Smooth muscle cell (in vitro differentiated cells): ENCODE data around the gene CDH12. TPM values are rescaled to one million over a fixed set of nuclear protein-coding genes. Genes with fewer than 3 reads are reported as not detected.

Experiments used
- DNase-seq: peaks from one replicate; lab custom pipeline; 2025; ENCODE audit not compliant: unreplicated experiment; lab: John Stamatoyannopoulos, UW
- H2AFZ ChIP-seq: fragments of 200-600 bp; sonication (generic); 2 replicates; pipeline ENCODE4 v1.6.0; 2016; ENCODE audit warnings: antibody characterized with exemption, low read depth, mild to moderate bottlenecking
- H3F3A ChIP-seq: fragments of 200-600 bp; sonication (generic); 2 replicates; pipeline ENCODE4 v1.6.0; 2017; ENCODE audit warnings: antibody characterized with exemption, low read depth
- H3K27ac ChIP-seq: fragments of 200-600 bp; sonication (generic); 2 replicates; pipeline ENCODE4 v1.5.1; 2016; ENCODE audit warnings: low read depth, mild to moderate bottlenecking
- H3K27me3 ChIP-seq: fragments of 200-600 bp; sonication (generic); 2 replicates; pipeline ENCODE4 v1.6.1; 2016; ENCODE audit warnings: low read depth, mild to moderate bottlenecking
- H3K36me3 ChIP-seq: fragments of 200-600 bp; sonication (generic); 2 replicates; pipeline ENCODE4 v1.5.1; 2016; ENCODE audit warnings: low read depth
- H3K4me1 ChIP-seq: fragments of 200-600 bp; sonication (generic); 2 replicates; pipeline ENCODE4 v1.5.1; 2016; ENCODE audit warnings: low read depth
- H3K4me2 ChIP-seq: fragments of 200-600 bp; sonication (generic); 2 replicates; pipeline ENCODE4 v1.6.0; 2016; ENCODE audit warnings: mild to moderate bottlenecking
- H3K4me3 ChIP-seq: fragments of 200-600 bp; sonication (generic); 2 replicates; pipeline ENCODE4 v1.5.1; 2016; ENCODE audit warnings: mild to moderate bottlenecking
- H3K79me2 ChIP-seq: fragments of 200-600 bp; sonication (generic); 2 replicates; pipeline ENCODE4 v1.6.0; 2016; ENCODE audit warnings: low read depth, mild to moderate bottlenecking
- H3K9ac ChIP-seq: fragments of 200-600 bp; sonication (generic); 2 replicates; pipeline ENCODE4 v1.6.0; 2016; ENCODE audit warnings: low read depth
- H3K9me3 ChIP-seq: fragments of 200-600 bp; sonication (generic); replicated peaks from 2 replicates; pipeline ENCODE4 v1.5.1; 2016; ENCODE audit warnings: low read depth
- H4K20me1 ChIP-seq: fragments of 200-600 bp; sonication (generic); 2 replicates; pipeline ENCODE4 v1.6.0; 2016; ENCODE audit warnings: low read depth
- WGBS: methylation state at CpG from one replicate; pipeline ENCODE4 v1.1.7; 2016; ENCODE audit warnings: low lambda C conversion rate; 5-methylcytosine and 5-hydroxymethylcytosine counted together
- polyA plus RNA-seq: library from polyadenylated mRNA; unstranded; fragments of >200 nt; fragmentation: Nextera tagmentation; extraction: Ambion mirVana; gene quantifications from 2 replicates; pipeline ENCODE4 v1.2.1, GENCODE V29; 2016
- total RNA-seq: library from RNA; depleted of rRNA; stranded (reverse); fragments of >200 nt; gene quantifications from 2 replicates; pipeline ENCODE4 v1.2.3, GENCODE V29; 2014
- TF ChIP-seq, protein P1 (sequence below): fragments of 200-600 bp; sonication (generic); IDR thresholded peaks from 2 replicates; pipeline ENCODE4 v1.5.1; 2017; ENCODE audit warnings: borderline replicate concordance, mild to moderate bottlenecking, antibody characterized with exemption; ENCODE audit not compliant: insufficient read depth, poor library complexity, severe bottlenecking

CDH12 gene
- total and polyA plus RNA-seq, 2 experiments from 2014 or later: not detected

DNA sequence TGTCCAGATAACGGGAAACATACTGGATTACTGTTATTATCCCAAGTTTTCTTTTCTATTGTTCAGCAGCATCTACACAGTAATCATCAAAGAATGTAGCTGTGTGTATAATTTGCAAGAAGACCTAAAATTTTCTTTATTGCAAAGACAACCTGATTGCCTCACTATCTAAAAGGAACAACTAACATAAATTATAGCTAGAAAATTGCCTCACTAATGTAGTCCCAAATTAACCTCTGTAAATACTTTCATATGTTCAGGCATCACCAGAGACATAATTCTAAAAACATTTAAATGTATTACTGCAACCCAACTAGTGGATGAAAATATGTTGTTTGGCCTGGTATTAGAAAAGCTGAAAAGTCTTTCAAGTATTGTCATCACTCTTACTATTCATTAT lies 275.4 kb downstream of the CDH12 start:
- Histone ChIP-seq H3F3A (no peaks in the 10 kb centered on the region), H3K9ac (no peak overlapping the region), H3K9me3 (no peaks in the 10 kb centered on the region), H3K36me3 (no peaks in the 10 kb centered on the region), H3K27me3 (no peaks in the 10 kb centered on the region), H3K4me3 (no peak overlapping the region), H2AFZ (no peak overlapping the region), H3K79me2 (no peaks in the 10 kb centered on the region), H3K4me1 (no peaks in the 10 kb centered on the region), H4K20me1 (no peaks in the 10 kb centered on the region), H3K27ac (no peak overlapping the region), H3K4me2 (no peak overlapping the region)
- no peak for DNase-seq
- TF ChIP-seq, protein P1, sequence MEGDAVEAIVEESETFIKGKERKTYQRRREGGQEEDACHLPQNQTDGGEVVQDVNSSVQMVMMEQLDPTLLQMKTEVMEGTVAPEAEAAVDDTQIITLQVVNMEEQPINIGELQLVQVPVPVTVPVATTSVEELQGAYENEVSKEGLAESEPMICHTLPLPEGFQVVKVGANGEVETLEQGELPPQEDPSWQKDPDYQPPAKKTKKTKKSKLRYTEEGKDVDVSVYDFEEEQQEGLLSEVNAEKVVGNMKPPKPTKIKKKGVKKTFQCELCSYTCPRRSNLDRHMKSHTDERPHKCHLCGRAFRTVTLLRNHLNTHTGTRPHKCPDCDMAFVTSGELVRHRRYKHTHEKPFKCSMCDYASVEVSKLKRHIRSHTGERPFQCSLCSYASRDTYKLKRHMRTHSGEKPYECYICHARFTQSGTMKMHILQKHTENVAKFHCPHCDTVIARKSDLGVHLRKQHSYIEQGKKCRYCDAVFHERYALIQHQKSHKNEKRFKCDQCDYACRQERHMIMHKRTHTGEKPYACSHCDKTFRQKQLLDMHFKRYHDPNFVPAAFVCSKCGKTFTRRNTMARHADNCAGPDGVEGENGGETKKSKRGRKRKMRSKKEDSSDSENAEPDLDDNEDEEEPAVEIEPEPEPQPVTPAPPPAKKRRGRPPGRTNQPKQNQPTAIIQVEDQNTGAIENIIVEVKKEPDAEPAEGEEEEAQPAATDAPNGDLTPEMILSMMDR: no peak
- WGBS: 85% methylated on average over 1 of the region's 1 CpG

DNA sequence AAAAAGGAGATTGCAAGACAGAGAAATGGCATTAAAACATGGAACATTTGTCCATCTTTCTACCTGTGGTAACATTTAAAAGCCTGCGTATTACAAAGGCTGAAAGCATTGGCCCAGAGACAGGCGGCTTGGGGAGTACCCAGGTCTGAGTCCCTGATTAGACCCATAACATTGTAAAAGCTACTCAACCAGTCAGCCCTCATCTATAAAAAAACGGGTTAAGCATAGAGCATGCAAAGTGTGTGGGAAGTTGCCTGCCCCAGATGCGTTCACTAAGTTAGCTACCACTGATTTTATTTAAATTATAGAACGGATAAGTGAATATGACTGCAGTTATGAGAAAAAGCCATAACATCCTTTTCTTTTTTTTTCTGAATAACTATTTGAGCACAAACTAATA lies 276.1 kb downstream of the CDH12 start:
- Histone ChIP-seq H3K4me3 (no peak overlapping the region), H3K4me1 (no peaks in the 10 kb centered on the region), H3K79me2 (no peaks in the 10 kb centered on the region), H3K9ac (no peak overlapping the region), H2AFZ (no peak overlapping the region), H3F3A (no peaks in the 10 kb centered on the region), H3K9me3 (no peaks in the 10 kb centered on the region), H3K4me2 (no peak overlapping the region), H4K20me1 (no peaks in the 10 kb centered on the region), H3K36me3 (no peaks in the 10 kb centered on the region), H3K27me3 (no peaks in the 10 kb centered on the region), H3K27ac (no peak overlapping the region)
- TF ChIP-seq, protein P1: no peak
- WGBS: 79% methylated on average over 5 of the region's 5 CpGs
- DNase-seq: no peak

DNA sequence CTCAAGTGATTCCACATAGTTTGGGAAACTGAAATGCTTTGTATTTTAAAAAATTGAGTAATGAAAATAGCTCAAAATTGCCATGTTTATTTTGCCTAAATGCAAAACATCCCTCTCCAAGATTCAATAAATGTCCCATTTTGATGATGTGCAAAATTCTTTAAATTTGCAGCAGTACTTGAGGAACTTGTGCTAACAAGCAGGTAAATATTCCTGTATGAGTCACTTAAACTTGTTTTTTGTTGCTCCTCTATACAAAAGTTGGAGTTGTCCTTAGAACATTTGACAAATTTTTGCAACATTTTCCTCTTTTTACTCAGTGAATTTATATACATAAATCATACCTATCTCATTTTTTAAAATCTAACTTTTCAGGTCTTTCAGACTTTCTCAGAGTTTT lies 280.2 kb downstream of the CDH12 start:
- TF ChIP-seq, protein P1: no peak
- Histone ChIP-seq H3K9me3 (no peaks in the 10 kb centered on the region), H3K27me3 (no peaks in the 10 kb centered on the region), H3K4me3 (no peak overlapping the region), H4K20me1 (no peaks in the 10 kb centered on the region), H3K79me2 (no peaks in the 10 kb centered on the region), H3K4me2 (no peak overlapping the region), H3K27ac (no peak overlapping the region), H3K9ac (no peak overlapping the region), H3K4me1 (no peaks in the 10 kb centered on the region), H3K36me3 (no peaks in the 10 kb centered on the region), H3F3A (no peaks in the 10 kb centered on the region), H2AFZ (no peak overlapping the region)
- no peak for DNase-seq

DNA sequence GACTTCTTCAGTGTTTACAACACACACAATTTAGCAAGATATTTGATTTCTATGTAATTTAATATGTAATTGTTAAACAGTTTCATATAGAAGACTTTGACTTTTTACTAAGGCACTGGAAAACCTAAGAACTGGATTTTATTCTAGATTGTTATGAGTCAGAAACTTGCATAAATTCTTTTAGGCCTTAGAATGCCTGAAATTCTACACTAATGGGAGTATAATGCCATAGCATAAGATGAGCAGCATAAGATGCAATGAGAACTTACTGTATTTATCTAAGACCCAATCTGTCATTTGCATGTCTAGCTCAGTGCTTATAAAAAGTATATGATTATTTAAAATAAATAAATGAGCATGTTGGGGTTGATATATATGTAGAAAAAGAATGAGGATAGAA lies 285.2 kb downstream of the CDH12 start:
- Histone ChIP-seq H3F3A (no peaks in the 10 kb centered on the region), H3K9me3 (no peaks in the 10 kb centered on the region), H3K79me2 (no peaks in the 10 kb centered on the region), H4K20me1 (no peaks in the 10 kb centered on the region), H3K4me2 (no peak overlapping the region), H2AFZ (no peak overlapping the region), H3K36me3 (no peaks in the 10 kb centered on the region), H3K4me1 (no peaks in the 10 kb centered on the region), H3K27ac (no peak overlapping the region), H3K4me3 (no peak overlapping the region), H3K9ac (no peak overlapping the region), H3K27me3 (no peaks in the 10 kb centered on the region)
- DNase-seq: no peak
- TF ChIP-seq, protein P1: no peak
